H1 (cell line): ENCODE data around the gene KRT4.

ENCODE experiments used
- CTCF ChIP-seq, 3 experiments: IDR thresholded peaks; 1 replicate in 2 of 3; 2 replicates in 1 of 3; pipeline versions ENCODE4 v1.5.1 to v1.6.1; 2011; ENCODE audit warnings: low read length in 3 of 3, mild to moderate bottlenecking in 3 of 3, inconsistent platforms in 2 of 3, low read depth in 1 of 3, moderate library complexity in 1 of 3; ENCODE audit not compliant: insufficient read depth in 1 of 3; ENCODE audit errors: control extremely low read depth in 1 of 3
- EP300 ChIP-seq, 2 experiments: IDR thresholded peaks; 1 replicate in 1 of 2; 2 replicates in 1 of 2; pipeline ENCODE4 v1.6.1; 2011 to 2012; ENCODE audit warnings: low read depth in 2 of 2, low read length in 2 of 2, mild to moderate bottlenecking in 2 of 2, borderline replicate concordance in 1 of 2, inconsistent platforms in 1 of 2, moderate library complexity in 1 of 2
- POLR2A ChIP-seq, 2 experiments: IDR thresholded peaks; 1 replicate in 1 of 2; 2 replicates in 1 of 2; pipeline ENCODE4 v1.6.1; 2011; ENCODE audit warnings: low read depth in 2 of 2, low read length in 2 of 2, mild to moderate bottlenecking in 2 of 2; ENCODE audit errors: control extremely low read depth in 1 of 2
- POLR2AphosphoS5 ChIP-seq: IDR thresholded peaks from 2 replicates; pipeline ENCODE4 v1.6.1; 2011; ENCODE audit warnings: low read depth, low read length
- SAP30 ChIP-seq: fragments of 300-600 bp; sonication (generic); IDR thresholded peaks from 2 replicates; pipeline ENCODE4 v1.7.1; 2012; ENCODE audit warnings: low read length, moderate library complexity, mild to moderate bottlenecking, inconsistent platforms; ENCODE audit not compliant: insufficient read depth, insufficient replicate concordance
- SP1 ChIP-seq: IDR thresholded peaks from 2 replicates; pipeline ENCODE4 v1.6.1; 2011; ENCODE audit warnings: low read depth, low read length
- ZNF274 ChIP-seq: IDR thresholded peaks from 2 replicates; pipeline ENCODE4 v1.7.0; 2012; ENCODE audit warnings: low read length, borderline replicate concordance; ENCODE audit errors: extremely low read depth

- TF ChIP-seq EP300 (IDR thresholded peaks at IDR 0.05; ENCODE audit: borderline replicate concordance in 1 of 2, low read depth in 2 of 2, low read length in 2 of 2) (no peak), ZNF274 (no peak), POLR2AphosphoS5 (no peak), CTCF (IDR thresholded peaks at IDR 0.05; ENCODE audit: control extremely low read depth in 1 of 3, insufficient read depth in 1 of 3, low read depth in 1 of 3, low read length in 3 of 3) (no peak; a peak in 1 of 4 replicates), SP1 (no peak), POLR2A (IDR thresholded peaks at IDR 0.05; ENCODE audit: control extremely low read depth in 1 of 2, low read depth in 2 of 2, low read length in 2 of 2) (no peak), SAP30 (no peak)
These were observed 24.9 kb upstream of the KRT4 start for GRCh38 chr12:52838609-52839435.
